Activated CD4-positive, alpha-beta T cell treated with anti-CD3 and anti-CD28 coated beads for 1 hour (primary cell): ENCODE data around the gene TOP2B.

ENCODE experiments used
- DNase-seq: peaks from one replicate; pipeline ENCODE4 v3.0.0-alpha.2; 2020

Gene TOP2B

DNA sequence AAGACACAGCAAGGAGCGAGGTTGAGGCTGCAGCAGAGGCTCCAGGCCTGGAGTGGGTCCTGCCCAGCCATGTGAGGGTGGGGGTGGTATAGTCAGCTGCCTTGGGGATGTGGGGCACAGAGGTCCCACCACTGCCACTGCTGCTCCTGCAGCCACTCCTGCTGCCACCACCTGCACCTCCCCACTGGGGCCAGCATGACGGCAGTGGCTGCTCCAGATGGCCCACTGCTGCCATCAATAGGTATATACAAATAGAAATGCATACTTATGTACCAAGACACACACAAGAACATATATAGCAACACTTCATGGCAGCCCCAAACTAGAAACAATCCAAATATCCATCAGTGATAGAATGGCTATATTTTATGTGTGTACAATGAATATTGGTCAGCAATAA is 10.0 kb upstream of the TOP2B start:
- DNase-seq: no peak

- no peak for DNase-seq
These were observed 9.1 kb upstream of the TOP2B start for GRCh38 chr3:25673738-25674298.

GRCh38 chr3:25665315-25666280 is 891 bp upstream of the TOP2B start:
- DNase-seq: peak; percentile 10

GRCh38 chr3:25663869-25664811 is 567 bp downstream of the TOP2B start:
- peak; percentile 39 for DNase-seq

DNA sequence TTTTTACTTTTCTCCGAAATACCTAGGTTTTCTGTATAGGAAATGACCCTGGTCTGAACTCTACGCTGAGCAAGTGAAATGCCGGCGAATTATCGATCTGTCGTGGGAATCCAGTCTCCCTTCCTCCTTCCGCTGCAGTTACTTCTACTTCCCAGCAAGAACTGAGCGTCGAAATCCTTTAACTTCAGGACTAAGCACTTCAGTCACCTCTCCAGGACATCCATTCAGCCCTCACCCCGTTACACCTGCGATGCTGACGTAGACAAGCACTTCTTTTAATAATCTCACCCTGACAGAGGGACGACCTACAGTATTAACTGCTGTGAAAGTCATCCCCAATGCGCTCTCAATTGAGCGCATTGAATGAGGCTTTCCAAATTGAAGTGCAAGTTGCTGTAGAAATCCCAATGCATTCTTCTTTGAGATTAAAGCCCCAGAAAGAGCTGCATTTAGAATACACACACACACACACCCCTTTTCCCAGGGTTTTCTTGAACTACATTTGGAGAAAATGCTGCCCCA is 1.3 kb downstream of the TOP2B start:
- DNase-seq: no peak

- no peak for DNase-seq
These were observed 1.9 kb downstream of the TOP2B start for GRCh38 chr3:25662736-25663320.

DNA sequence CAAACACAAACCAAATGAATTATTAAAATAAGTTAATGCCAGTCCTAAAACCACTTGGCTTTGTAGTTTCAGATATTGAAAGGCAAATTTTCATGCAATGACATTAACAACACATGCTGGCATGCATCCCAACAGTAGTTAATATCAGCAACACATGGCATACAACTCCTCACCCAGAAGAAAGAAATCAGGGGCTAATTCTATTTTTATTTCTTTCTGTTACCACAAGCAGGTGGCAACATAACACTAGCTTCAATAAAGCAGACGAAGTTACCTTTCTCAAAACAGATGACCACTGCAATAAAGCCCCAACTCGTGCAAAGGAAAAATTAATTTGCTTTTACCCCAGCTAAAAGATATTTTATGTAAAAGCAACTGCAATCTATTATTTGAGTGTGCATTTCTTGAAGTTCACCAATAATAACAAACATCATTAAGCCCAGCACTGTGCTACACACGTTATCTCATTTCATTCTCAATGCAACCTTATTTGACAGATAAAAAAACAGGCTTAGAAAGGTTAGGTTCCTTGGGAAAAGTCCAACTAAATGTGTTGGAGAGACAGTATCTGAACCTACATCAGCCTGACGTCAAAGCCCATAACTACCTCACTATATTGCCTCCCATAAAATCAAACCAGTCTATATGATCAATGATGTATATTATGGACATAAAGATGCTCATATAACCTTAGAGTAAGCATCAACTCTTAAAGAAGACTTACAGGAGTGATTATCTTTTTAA is 2.8 kb downstream of the TOP2B start:
- DNase-seq: no peak

GRCh38 chr3:25658836-25659235 is 5.9 kb downstream of the TOP2B start:
- no peak for DNase-seq

- no peak for DNase-seq
These were observed 7.4 kb downstream of the TOP2B start for GRCh38 chr3:25657293-25657692.

GRCh38 chr3:25655659-25656058 is 9.0 kb downstream of the TOP2B start:
- no peak for DNase-seq

DNA sequence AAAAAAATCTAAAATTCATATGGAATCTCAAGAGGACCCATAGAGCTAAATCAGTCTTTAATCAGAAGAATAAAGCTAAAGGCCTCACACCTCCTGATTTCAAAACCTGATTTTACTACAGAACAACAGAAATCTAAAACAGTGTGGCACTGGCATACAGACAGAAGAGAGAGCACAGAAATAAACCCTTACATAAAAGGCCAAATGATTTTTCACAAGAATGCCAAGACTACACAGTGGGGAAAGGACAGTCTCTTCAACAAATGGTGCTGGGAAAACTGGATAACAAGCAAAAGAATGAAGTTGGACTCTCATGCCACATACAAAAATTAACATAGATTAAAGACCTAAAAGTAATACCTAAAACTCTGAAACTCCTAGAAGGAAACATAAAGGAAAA is 10.1 kb downstream of the TOP2B start:
- DNase-seq: no peak

GRCh38 chr3:25653322-25653721 is 11.4 kb downstream of the TOP2B start:
- DNase-seq: no peak

DNA sequence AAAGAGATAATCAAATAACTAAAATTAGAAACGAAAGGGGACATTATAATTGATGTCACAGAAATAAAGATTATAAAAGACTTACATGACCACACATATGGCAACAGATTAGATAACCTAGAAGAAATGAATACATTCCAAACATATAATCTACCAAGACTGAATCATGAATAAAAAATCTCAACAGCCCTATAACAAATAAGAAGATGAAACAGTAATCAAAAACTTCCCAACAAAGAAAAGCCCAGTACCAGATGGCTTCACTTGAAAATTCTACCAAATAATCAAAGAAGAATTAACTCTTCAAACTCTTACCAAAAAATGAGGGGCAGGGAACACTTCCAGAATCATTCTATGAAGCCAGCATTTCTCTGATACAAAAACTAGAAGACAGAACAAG is 11.8 kb downstream of the TOP2B start:
- DNase-seq: no peak

DNA sequence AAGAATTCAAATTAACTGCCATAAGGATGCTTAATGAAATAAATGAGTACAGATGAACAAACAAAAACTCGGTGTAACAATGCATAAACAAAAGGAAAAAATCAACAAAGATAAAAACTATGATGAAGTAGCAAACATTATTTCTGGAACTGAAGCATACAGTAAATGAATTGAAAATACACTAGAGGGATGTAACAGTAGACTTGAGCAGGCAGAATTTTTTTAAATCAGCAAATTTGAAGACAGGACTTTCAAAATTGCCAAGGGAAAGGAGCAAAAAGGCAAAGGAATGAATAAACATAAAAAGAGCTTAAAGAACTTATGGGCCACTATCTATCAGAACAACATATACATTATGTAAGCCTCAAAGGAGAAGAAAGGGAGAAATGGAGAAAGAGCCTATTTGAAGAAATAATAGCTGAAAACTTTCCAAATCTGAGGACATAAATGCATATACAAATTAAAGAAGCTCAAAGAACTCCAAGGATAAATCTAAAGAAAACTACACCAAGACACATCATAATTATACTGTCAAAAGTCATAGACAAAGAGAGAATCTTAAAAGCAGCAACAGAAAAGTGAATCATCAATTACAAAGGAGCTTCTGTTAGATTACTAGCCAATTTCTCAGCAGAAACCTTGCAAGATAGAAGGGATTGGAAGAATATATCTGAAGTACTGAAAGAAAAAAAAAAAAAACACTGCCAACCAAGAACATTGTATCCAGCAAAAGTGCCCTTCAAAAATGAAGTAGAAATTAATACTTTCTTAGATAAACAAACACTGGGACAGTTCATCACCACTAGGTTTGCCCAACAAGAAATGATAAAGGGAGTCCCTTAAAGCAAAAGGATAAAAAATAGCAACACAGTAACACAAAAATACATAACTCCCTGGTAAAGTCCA is 15.5 kb downstream of the TOP2B start:
- no peak for DNase-seq

DNA sequence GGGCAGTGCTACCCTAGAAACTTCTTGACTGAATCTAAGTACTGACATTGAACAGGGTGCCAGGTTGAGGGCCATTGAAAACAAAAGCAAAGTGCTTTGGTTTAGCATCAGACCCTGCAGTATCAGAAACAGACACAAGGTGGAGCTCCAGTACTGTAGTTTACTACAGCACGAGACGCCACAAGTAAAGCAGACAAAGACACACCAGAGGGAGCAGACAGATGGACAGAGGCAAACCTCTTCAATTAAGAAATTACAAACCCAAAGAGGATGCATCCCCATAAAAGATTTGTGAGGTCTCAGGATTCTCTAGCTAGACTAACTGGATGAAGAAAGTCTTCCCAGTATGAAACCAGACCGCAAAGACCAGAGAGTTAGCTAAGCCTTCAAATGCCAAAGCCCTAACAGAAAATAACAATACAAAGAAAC is 16.6 kb downstream of the TOP2B start:
- peak; percentile 59 for DNase-seq

DNA sequence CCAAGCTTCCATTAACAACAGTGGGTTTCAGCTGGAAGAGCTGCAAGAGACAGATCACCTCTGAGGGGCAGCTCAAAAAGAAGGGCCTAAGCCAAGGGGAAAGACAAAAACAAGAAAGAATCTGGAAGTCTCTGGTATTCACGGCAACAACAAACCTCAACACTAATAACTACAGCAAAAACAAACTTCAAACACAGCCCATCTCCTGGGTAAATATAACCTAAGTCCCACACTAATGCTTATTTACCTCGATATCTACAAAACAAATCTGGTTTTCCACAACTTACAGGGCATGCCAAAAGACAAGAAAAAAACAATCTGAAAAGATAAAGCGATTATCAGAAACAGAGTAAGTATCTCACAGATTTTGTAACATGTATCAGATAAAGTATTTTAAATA is 29.7 kb downstream of the TOP2B start:
- no peak for DNase-seq

DNA sequence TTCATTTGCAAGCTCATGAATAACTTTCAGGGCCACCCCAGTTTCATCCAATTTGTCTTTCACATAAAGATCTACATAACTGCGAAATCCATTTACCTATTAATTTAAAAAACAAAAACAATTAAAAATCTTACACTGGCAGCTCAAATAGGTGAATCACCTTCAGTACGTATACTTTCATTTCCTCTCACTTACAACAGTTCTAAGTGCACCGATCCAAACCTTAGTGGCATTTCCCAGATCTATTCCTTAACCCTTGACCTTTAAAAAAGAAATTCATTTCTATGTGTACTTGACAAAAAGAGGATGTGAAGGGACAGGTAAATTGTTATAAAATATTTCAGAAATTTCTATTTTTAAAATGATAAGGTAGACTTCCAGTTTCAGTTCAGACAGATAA is 30.8 kb downstream of the TOP2B start:
- DNase-seq: no peak

GRCh38 chr3:25631989-25632388 is 32.7 kb downstream of the TOP2B start:
- no peak for DNase-seq

GRCh38 chr3:25621087-25621486 is 43.6 kb downstream of the TOP2B start:
- DNase-seq: no peak

- no peak for DNase-seq
These were observed 44.2 kb downstream of the TOP2B start for GRCh38 chr3:25620493-25620892.

DNA sequence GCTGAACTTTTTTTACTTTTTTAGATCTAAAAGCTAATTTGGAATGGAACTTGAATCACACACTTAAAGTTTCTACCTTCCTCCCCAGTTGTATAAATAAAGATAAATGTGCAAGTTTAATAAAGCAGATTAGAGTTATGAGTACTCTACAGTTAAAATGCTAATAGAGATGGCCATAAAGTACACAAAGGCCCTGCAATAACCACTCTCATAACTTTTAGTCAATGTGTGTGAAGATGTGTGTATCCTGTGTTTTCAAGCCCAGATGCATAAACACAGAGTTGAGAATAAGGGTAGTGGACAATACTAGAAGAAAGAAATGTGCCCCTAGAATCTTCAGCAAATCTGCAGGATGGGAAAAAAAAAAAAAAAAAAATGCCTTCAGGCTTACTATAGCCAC is 45.3 kb downstream of the TOP2B start:
- no peak for DNase-seq
